Femur (tissue), 1 donor: ENCODE measurements around the gene LMO3.

ENCODE experiments used
- DNase-seq: peaks from one replicate; pipeline ENCODE4 v3.0.0-alpha.2; 2017

LMO3 gene

GRCh38 chr12:16606117-16606200 lies at the start of gene LMO3:
TSS of gene LMO3 (minus strand) at chr12:16606162. CDS start at chr12:16600860, 5,302 bp downstream.
- DNase-seq, result no peak

- no peak for DNase-seq
Measured at GRCh38 chr12:16636435-16637055, 30.6 kb upstream of the LMO3 start.

- DNase-seq, result no peak
Measured at GRCh38 chr12:16634786-16635185, 28.8 kb upstream of the LMO3 start.

- no peak for DNase-seq
Measured at GRCh38 chr12:16626991-16627390, 21.0 kb upstream of the LMO3 start.

GRCh38 chr12:16622338-16622737 lies 16.4 kb upstream of the LMO3 start:
- no peak for DNase-seq

GRCh38 chr12:16619537-16619936 lies 13.6 kb upstream of the LMO3 start:
- no peak for DNase-seq

- no peak for DNase-seq
Measured at GRCh38 chr12:16618256-16618655, 12.3 kb upstream of the LMO3 start.

GRCh38 chr12:16613199-16613598 lies 7.2 kb upstream of the LMO3 start:
- no peak for DNase-seq

- no peak for DNase-seq
Measured at GRCh38 chr12:16612647-16613046, 6.7 kb upstream of the LMO3 start.

- no peak for DNase-seq
Measured at GRCh38 chr12:16611146-16611545, 5.2 kb upstream of the LMO3 start.

- no peak for DNase-seq
Measured at GRCh38 chr12:16610743-16611142, 4.8 kb upstream of the LMO3 start.

- DNase-seq, result no peak
Measured at GRCh38 chr12:16610001-16610585, 4.1 kb upstream of the LMO3 start.

- DNase-seq, result no peak
Measured at GRCh38 chr12:16608946-16609539, 3.1 kb upstream of the LMO3 start.

GRCh38 chr12:16607906-16608775 lies 2.2 kb upstream of the LMO3 start:
- no peak for DNase-seq

GRCh38 chr12:16606991-16607390 lies 1.0 kb upstream of the LMO3 start:
- DNase-seq, result no peak

GRCh38 chr12:16606201-16606849 lies 363 bp upstream of the LMO3 start:
- peak; percentile 60 for DNase-seq

GRCh38 chr12:16605642-16606116 lies 283 bp downstream of the LMO3 start:
- peak; percentile 28 for DNase-seq

GRCh38 chr12:16604596-16605252 lies 1.2 kb downstream of the LMO3 start:
- DNase-seq, result no peak

- no peak for DNase-seq
Measured at GRCh38 chr12:16603916-16604575, 1.9 kb downstream of the LMO3 start.

- DNase-seq, result no peak
Measured at GRCh38 chr12:16603260-16603915, 2.6 kb downstream of the LMO3 start.

GRCh38 chr12:16602412-16602811 lies 3.5 kb downstream of the LMO3 start:
- no peak for DNase-seq

GRCh38 chr12:16600525-16600924 lies 5.4 kb downstream of the LMO3 start:
- no peak for DNase-seq
